GM10266 (cell line): Measurements from ENCODE around the gene AP1M2.

Experiments used
- DNase-seq: peaks from one replicate; pipeline ENCODE4 v3.0.0; 2012; ENCODE audit errors: extremely low spot score
- CTCF ChIP-seq: IDR thresholded peaks from 2 replicates; pipeline ENCODE4 v1.5.1; 2012; ENCODE audit warnings: mild to moderate bottlenecking, low read depth; ENCODE audit not compliant: control insufficient read depth, insufficient read depth; ENCODE audit errors: missing control alignments

AP1M2 gene

GRCh38 chr19:10544242-10544752, 42.8 kb downstream of the AP1M2 start:
- TF ChIP-seq CTCF, result no peak
- DNase-seq, result peak; percentile 53

- TF ChIP-seq CTCF, result no peak
- peak; percentile 98 for DNase-seq
These were observed 43.5 kb downstream of the AP1M2 start, which contains the start of gene ATG4D for GRCh38 chr19:10543420-10544241. TSS of gene ATG4D (plus strand) at chr19:10543904. CDS start at chr19:10544091, 187 bp downstream.

- no peak for TF ChIP-seq CTCF
- DNase-seq, result peak; percentile 3
These were observed 44.1 kb downstream of the AP1M2 start for GRCh38 chr19:10543059-10543419.

- DNase-seq, result peak; percentile 5
These were observed 48.1 kb downstream of the AP1M2 start for GRCh38 chr19:10539016-10539415.

GRCh38 chr19:10538204-10538983, 48.7 kb downstream of the AP1M2 start:
- TF ChIP-seq CTCF, result no peak
- peak; percentile 5 for DNase-seq

- TF ChIP-seq CTCF, result no peak
- DNase-seq, result no peak
These were observed 49.4 kb downstream of the AP1M2 start for GRCh38 chr19:10537668-10538067.

GRCh38 chr19:10535613-10536012, 51.5 kb downstream of the AP1M2 start:
- DNase-seq, result peak; percentile 2
- TF ChIP-seq CTCF, result no peak
